ENCODE data around the gene CTNNA2.

Gene CTNNA2

DNA sequence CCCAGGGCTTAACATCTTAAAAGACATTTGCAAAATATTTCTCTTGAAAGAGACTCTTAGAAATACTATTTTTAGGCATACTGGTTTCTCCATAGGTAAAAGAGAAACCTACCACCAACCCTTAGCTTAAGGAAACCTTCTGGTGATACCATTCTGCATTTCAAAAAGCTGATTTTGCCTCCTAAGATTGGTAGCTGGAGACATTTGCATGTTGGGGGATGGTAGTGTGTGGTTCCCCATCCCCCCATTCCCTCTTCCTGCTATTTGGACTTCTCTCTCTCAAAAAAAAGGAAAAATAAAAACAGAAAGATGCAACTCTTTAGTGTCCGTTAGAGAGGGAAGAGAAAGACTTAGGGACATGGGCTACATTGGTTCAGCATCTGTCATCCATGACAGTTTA lies 787.5 kb downstream of the CTNNA2 start:
- TF ChIP-seq, protein P1, sequence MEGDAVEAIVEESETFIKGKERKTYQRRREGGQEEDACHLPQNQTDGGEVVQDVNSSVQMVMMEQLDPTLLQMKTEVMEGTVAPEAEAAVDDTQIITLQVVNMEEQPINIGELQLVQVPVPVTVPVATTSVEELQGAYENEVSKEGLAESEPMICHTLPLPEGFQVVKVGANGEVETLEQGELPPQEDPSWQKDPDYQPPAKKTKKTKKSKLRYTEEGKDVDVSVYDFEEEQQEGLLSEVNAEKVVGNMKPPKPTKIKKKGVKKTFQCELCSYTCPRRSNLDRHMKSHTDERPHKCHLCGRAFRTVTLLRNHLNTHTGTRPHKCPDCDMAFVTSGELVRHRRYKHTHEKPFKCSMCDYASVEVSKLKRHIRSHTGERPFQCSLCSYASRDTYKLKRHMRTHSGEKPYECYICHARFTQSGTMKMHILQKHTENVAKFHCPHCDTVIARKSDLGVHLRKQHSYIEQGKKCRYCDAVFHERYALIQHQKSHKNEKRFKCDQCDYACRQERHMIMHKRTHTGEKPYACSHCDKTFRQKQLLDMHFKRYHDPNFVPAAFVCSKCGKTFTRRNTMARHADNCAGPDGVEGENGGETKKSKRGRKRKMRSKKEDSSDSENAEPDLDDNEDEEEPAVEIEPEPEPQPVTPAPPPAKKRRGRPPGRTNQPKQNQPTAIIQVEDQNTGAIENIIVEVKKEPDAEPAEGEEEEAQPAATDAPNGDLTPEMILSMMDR (IDR thresholded peaks at IDR 0.05; ENCODE audit: low read depth, low read length): no peak
- no peak for DNase-seq (ENCODE audit: extremely low read depth, low read depth)

DNA sequence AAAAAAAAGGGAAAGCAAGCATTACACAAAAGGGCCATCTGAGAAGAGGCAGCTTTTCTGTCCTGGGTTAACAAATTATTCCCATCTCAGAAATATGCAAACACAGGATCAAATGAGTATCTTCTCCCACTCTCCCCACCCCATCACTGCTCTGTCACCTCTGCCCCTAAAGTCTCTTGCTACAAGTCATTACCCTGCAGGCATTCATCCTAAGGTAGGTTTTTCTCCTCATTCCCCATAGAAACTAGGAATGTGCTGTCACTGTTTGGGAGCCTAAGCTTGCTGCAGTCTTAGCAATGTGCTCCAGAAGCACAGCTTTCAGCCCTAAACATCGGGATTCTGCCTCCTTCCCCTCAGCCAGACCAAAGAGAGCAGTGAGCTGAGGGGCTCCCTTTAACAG lies 788.1 kb downstream of the CTNNA2 start:
- TF ChIP-seq, protein P1 (IDR thresholded peaks at IDR 0.05; ENCODE audit: low read depth, low read length): no peak
- DNase-seq (ENCODE audit: extremely low read depth, low read depth): no peak

DNA sequence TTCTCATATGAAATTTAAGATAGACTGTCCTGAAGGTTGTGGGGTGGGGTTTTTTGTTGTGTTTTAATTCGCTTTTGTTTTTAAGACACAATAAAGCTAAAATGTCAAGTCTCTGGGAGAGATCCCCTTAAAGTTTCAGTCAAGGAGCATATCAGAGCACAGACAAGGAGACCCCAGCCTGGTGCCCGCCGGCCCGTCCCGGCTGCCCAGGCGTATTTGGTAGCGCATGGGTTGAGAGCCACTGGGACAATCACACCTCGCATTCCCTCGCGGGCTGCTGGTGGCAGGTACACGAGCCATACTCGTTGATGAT lies 789.1 kb downstream of the CTNNA2 start:
- no peak for DNase-seq (ENCODE audit: extremely low read depth, low read depth)
- TF ChIP-seq, protein P1 (IDR thresholded peaks at IDR 0.05; ENCODE audit: low read depth, low read length): no peak

DNA sequence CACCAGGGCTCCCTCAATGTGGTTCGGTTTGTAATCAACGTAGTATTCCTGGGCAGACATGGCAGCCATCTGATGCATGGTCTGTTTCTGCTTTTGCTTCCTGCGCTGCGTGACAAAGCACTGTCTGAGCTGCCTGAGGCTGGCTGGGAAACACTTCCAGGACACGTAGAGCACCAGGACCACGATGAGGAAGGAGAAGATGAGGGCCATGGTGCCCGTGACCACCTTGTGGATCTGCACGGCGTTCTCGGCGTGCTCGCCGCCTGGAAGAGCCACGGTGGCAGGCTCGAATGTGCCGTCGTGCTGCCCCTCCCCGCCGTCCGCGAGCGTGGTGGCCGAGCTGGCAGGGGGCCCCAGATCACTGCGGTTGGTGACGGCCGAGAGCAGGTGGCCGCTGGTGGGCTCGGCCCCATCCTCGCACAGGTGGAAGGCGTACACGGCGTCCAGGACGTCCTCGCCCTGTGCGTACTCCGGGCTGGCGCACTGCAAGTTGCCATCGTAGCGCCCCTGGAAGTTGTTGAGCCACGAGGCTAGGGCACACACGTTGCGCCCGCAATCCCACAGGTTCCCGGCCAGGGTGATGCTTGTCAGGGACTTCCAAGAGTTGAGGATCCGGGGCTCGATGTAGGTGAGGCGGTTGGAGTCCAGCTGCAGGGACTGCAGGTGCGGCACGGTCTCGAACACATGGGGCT lies 789.6 kb downstream of the CTNNA2 start:
- DNase-seq (ENCODE audit: extremely low read depth, low read depth): no peak
- TF ChIP-seq, protein P1 (IDR thresholded peaks at IDR 0.05; ENCODE audit: low read depth, low read length): no peak

DNA sequence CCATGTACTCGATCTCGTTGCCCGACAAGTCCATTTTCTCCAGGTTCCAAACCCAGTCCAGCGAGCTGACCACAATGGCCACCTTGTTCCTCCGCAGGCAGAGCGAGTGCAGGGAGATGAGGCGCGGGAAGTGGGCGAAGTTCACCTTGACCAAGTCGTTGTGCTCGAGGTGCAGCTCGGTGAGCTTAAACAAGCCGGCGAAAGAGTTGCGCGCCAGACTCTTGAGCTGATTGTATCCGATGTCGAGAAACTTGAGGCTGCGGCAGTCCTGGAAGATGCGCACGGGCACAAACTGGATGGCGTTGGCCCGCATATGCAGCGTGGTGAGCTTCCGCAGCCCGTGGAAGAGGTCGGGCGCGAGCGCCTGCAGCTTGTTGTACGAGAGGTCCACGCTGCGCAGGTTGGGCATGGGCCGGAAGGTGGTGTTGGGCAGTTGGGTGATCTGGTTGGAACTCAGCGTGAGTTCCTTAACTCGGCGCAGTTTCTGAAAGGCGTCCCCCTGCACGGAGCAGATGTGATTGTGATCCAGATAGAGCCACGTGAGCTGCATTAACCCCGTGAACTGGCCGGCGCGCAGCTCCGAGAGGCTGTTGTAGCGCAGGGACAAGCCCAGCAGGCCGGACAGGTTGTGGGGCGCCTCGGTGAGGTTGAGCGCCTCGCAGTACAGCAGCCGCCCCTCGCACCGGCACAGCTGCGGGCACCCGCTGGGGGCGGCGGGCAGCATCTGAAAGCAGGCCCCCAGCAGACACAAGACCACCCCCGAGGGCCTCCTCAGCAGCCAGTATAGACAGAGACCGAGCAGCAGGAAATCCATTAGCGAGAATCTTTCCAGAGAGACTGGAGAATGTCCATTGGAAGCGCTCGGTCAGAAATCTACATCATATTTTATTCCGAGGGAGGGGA lies 790.4 kb downstream of the CTNNA2 start:
- TF ChIP-seq, protein P1 (IDR thresholded peaks at IDR 0.05; ENCODE audit: low read depth, low read length): no peak
- no peak for DNase-seq (ENCODE audit: extremely low read depth, low read depth)

DNA sequence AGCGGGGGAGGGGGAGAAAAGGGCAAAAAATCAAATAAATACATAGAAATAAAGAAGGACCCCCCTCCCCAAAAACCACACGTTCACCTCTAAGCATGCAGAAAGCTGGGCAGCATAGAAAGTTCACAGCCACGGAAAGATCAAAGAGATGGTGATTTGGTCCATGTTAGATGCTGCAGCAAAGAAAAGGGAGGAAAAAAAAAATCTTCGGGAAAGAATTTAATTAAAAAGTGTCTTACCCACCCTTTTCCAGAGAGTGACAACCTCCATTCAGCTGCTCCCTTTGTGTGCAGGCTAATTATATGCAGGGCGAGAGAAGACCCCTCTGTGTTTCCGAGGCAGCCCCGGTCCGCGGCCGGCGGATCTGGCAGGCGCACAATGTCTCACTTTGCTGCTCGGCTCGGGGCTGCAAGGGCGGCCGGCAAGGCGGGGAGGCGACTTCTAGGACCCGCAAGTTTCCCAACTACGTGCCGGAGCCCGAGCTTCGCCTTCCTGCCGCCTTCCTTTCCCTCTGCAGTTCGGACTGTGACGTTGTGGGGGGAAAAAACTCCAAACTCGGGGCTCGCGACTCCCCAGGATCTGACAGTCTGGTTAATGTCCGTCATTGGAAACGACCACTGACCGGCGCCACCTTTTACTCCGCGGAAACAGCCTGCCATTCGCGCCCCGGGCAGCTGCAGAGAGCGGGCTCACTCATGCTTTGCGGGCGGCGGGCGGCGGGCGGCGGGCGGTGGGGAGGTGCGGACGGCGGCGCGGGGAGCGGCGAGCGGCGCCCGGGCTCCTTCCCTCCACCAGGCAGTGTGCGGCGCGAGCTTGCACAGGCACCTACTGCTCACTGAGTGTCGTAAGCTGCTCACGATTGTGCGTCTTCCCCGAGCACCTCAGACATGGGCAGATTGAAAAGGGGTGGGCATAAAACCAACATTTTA lies 791.3 kb downstream of the CTNNA2 start, which contains the start of gene LRRTM1:
TSS of gene LRRTM1 (minus strand) at position 844 of the 929 bp plus-strand sequence. CDS start 933 bp downstream, outside the sequence.
- DNase-seq (ENCODE audit: extremely low read depth, low read depth): no peak
- TF ChIP-seq, protein P1 (IDR thresholded peaks at IDR 0.05; ENCODE audit: low read depth, low read length): no peak
